B cell (primary cell): ENCODE data around the gene SLC19A1. TPM values are rescaled to one million over a fixed set of nuclear protein-coding genes. Genes with fewer than 3 reads are reported as not detected.

Experiments used
- ATAC-seq: fragments of 200-7000 bp; cut with Tn5 transposase; one replicate; pipeline ENCODE4 v1.10.0; 2021; ENCODE audit warnings: low read depth, mild to moderate bottlenecking, moderate number of reproducible peaks, moderate library complexity
- CTCF ChIA-PET: fragments of 350-600 bp; sonication (Branson Sonifier 250); formaldehyde crosslinking; loops from one replicate; lab custom pipeline; 2021; ENCODE audit warnings: antibody characterized with exemption, inconsistent platforms; lab: Charles Lee
- POLR2A ChIA-PET: fragments of 350-600 bp; sonication (Branson Sonifier 250); formaldehyde crosslinking; loops from one replicate; lab custom pipeline; 2021; ENCODE audit warnings: antibody characterized with exemption; lab: Charles Lee
- DNase-seq: peaks from one replicate; pipeline ENCODE4 v3.0.0; 2013
- H2AFZ ChIP-seq: 2 replicates; pipeline ENCODE4 v1.6.1; 2012; ENCODE audit warnings: mild to moderate bottlenecking, low read depth, low read length; ENCODE audit not compliant: insufficient read depth, poor library complexity, severe bottlenecking
- H3K27ac ChIP-seq, 2 donors: 1 replicate in 1 of 2; 2 replicates in 1 of 2; pipeline ENCODE4 v1.5.1; 2012 to 2013; ENCODE audit warnings: low read length in 2 of 2, mild to moderate bottlenecking in 2 of 2, moderate library complexity in 1 of 2
- H3K27me3 ChIP-seq, 4 experiments: fragments of 200-600 bp in 1 of 4; sonication (generic) in 1 of 4; replicated peaks in 1 of 4; 1 replicate in 2 of 4; 2 replicates in 2 of 4; pipeline versions ENCODE4 v1.6.1 to v1.7.0; 2013 to 2016; ENCODE audit warnings: low read length in 3 of 4, mild to moderate bottlenecking in 2 of 4, mixed read lengths in 1 of 4, moderate library complexity in 1 of 4; ENCODE audit not compliant: insufficient read depth in 4 of 4, control insufficient read depth in 3 of 4; ENCODE audit errors: control extremely low read depth in 1 of 4
- H3K36me3 ChIP-seq, 2 experiments: replicated peaks in 1 of 2; 1 replicate in 1 of 2; 2 replicates in 1 of 2; pipeline versions ENCODE4 v1.6.1 to v1.7.1; 2013; ENCODE audit warnings: low read length in 1 of 2; ENCODE audit not compliant: insufficient read depth in 2 of 2, control insufficient read depth in 1 of 2; ENCODE audit errors: control extremely low read depth in 1 of 2, extremely low read depth in 1 of 2
- H3K4me1 ChIP-seq, 2 donors: fragments of 200-600 bp in 1 of 2; sonication (generic) in 1 of 2; 1 replicate in 1 of 2; 2 replicates in 1 of 2; pipeline versions ENCODE4 v1.5.1 to v1.6.1; 2013 to 2017; ENCODE audit warnings: low read length in 2 of 2; ENCODE audit not compliant: control insufficient read depth in 2 of 2, insufficient read depth in 2 of 2
- H3K4me2 ChIP-seq: replicated peaks from 2 replicates; pipeline ENCODE3; 2012; ENCODE audit warnings: mild to moderate bottlenecking, low read depth, low read length; ENCODE audit not compliant: poor library complexity, severe bottlenecking
- H3K4me3 ChIP-seq, 5 experiments: fragments of 200-600 bp in 1 of 5; sonication (generic) in 1 of 5; 1 replicate in 3 of 5; 2 replicates in 2 of 5; pipeline versions ENCODE4 v1.5.1 to v1.7.0; 2011 to 2016; ENCODE audit warnings: low read length in 4 of 5, mild to moderate bottlenecking in 4 of 5, low read depth in 2 of 5, control low read depth in 1 of 5, moderate library complexity in 1 of 5; ENCODE audit not compliant: insufficient read depth in 1 of 5; ENCODE audit errors: control extremely low read depth in 1 of 5, extremely low read depth in 1 of 5
- H3K79me2 ChIP-seq: fragments of 200-600 bp; sonication (generic); one replicate; pipeline ENCODE4 v1.6.0; 2016; ENCODE audit warnings: low read length; ENCODE audit not compliant: control insufficient read depth, insufficient read depth
- H3K9ac ChIP-seq: fragments of 200-600 bp; sonication (generic); 2 replicates; pipeline ENCODE4 v1.6.1; 2017; ENCODE audit warnings: mild to moderate bottlenecking, low read length, moderate library complexity
- H3K9me3 ChIP-seq, 3 donors: one replicate each; pipeline versions ENCODE4 v1.6.1 to v1.7.1; 2013; ENCODE audit warnings: low read length in 2 of 3; ENCODE audit not compliant: control insufficient read depth in 2 of 3, insufficient read depth in 1 of 3; ENCODE audit errors: control extremely low read depth in 1 of 3
- H4K20me1 ChIP-seq: 2 replicates; pipeline ENCODE4 v1.6.0; 2012; ENCODE audit warnings: mild to moderate bottlenecking, low read length; ENCODE audit not compliant: insufficient read depth, control insufficient read depth, poor library complexity, severe bottlenecking
- H3K27ac Mint-ChIP-seq: one replicate; pipeline ENCODE4 v1.8.0; 2021; ENCODE audit warnings: mixed read lengths
- H3K27me3 Mint-ChIP-seq: one replicate; pipeline ENCODE4 v1.8.0; 2021; ENCODE audit warnings: mixed read lengths
- H3K4me1 Mint-ChIP-seq: one replicate; pipeline ENCODE4 v1.8.0; 2021; ENCODE audit warnings: mixed read lengths
- H3K4me3 Mint-ChIP-seq: one replicate; pipeline ENCODE4 v1.8.0; 2021; ENCODE audit warnings: mixed read lengths
- H3K9me3 Mint-ChIP-seq: one replicate; pipeline ENCODE4 v1.8.0; 2022; ENCODE audit warnings: mixed read lengths; ENCODE audit not compliant: insufficient read depth
- EZH2 ChIP-seq: IDR thresholded peaks from 2 replicates; pipeline ENCODE4 v1.6.1; 2012; ENCODE audit warnings: borderline replicate concordance, low read depth, mild to moderate bottlenecking, moderate library complexity, low read length; ENCODE audit not compliant: insufficient read depth, poor library complexity, severe bottlenecking
- WGBS: methylation state at CpG from one replicate; pipeline ENCODE4 v1.1.5; 2013; ENCODE audit warnings: missing lambda C conversion rate; ENCODE audit not compliant: insufficient coverage; 5-methylcytosine and 5-hydroxymethylcytosine counted together
- intact Hi-C: fragments of 100-400 bp; cut with micrococcal nuclease; formaldehyde crosslinking; loops from one replicate; pipeline ENCODE4 v1.10.0; 2022
- polyA plus RNA-seq: library from polyadenylated mRNA; depleted of rRNA; stranded (reverse); fragments of >200 nt; gene quantifications from 2 replicates; pipeline ENCODE4 v1.2.3, GENCODE V29; 2012
- total RNA-seq, 2 donors: library from RNA; stranded (reverse); fragments of 120-200 nt in 1 of 2; gene quantifications; 1 replicate in 1 of 2; 2 replicates in 1 of 2; pipeline versions ENCODE4 v1.2.3 to v1.2.4, GENCODE V29; 2013 to 2022
- TF ChIP-seq, protein P1 (sequence below): fragments of 200-600 bp; IDR thresholded peaks from one replicate; pipeline ENCODE4 v1.8.0; 2022; ENCODE audit warnings: antibody characterized with exemption, mild to moderate bottlenecking

SLC19A1 gene
- total and polyA plus RNA-seq, 2 donors (not counting 1 experiment from before 2014, with no cell fraction given), result 8.7 to 10.1 TPM

DNA sequence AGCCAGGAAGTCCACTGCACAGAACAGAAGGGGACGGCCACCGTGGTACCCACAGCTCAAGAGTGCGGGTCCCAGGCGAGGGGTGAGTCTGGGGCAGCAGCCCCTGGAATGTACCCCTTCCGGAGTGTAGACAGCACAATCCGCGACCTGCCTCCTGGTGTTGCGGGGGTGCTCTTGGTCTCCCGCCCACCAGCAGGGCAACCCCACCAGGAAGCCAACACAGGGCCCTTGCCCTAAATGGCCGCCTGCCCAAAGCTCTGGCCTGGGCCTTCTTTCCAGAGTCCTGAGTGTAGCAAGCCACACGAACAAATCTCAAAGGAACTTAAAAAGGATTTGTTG, 1.1 kb upstream of the SLC19A1 start:
- TF ChIP-seq, protein P1, sequence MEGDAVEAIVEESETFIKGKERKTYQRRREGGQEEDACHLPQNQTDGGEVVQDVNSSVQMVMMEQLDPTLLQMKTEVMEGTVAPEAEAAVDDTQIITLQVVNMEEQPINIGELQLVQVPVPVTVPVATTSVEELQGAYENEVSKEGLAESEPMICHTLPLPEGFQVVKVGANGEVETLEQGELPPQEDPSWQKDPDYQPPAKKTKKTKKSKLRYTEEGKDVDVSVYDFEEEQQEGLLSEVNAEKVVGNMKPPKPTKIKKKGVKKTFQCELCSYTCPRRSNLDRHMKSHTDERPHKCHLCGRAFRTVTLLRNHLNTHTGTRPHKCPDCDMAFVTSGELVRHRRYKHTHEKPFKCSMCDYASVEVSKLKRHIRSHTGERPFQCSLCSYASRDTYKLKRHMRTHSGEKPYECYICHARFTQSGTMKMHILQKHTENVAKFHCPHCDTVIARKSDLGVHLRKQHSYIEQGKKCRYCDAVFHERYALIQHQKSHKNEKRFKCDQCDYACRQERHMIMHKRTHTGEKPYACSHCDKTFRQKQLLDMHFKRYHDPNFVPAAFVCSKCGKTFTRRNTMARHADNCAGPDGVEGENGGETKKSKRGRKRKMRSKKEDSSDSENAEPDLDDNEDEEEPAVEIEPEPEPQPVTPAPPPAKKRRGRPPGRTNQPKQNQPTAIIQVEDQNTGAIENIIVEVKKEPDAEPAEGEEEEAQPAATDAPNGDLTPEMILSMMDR, result no peak
- TF ChIP-seq EZH2, result no peak
- H3K4me3 Mint-ChIP-seq, result peak overlapping the region; percentile 73
- peaks cover 16 to 22% of the 10 kb centered on the region in 2 donors for H3K4me1 ChIP-seq
- DNase-seq (no peak), ATAC-seq (no peak)
- no peaks in the 10 kb centered on the region for H3K9me3 ChIP-seq
- no peak overlapping the region for H3K4me3 ChIP-seq
- H3K9ac ChIP-seq, result no peak overlapping the region
- intact Hi-C loops, result loop anchor here (2.0 to 5.0 kb wide), 3 partner anchors 65 to 471 kb away; partner anchors contain the start of genes ADARB1 and POFUT2
- H3K4me2 ChIP-seq, result peak overlapping the region; percentile 89
- no peaks in the 10 kb centered on the region for H3K36me3 ChIP-seq
- WGBS, result 79% methylated on average over 11 of the region's 11 CpGs
- H3K27me3 Mint-ChIP-seq, result no peaks in the 10 kb centered on the region
- H3K79me2 ChIP-seq, result no peaks in the 10 kb centered on the region
- peak overlapping the region; percentile 78 for H2AFZ ChIP-seq
- H3K9me3 Mint-ChIP-seq, result no peaks in the 10 kb centered on the region
- ChIA-PET POLR2A (interaction anchor here (0.6 kb wide), 1 partner anchor 8 kb away, joined by 5 read pairs; no protein-coding TSS in a partner anchor), CTCF (no interaction called here)
- H3K4me1 Mint-ChIP-seq, result peaks cover 12% of the 10 kb centered on the region
- no peak overlapping the region for H3K27ac ChIP-seq
- no peak overlapping the region for H3K27ac Mint-ChIP-seq
- no peaks in the 10 kb centered on the region for H3K27me3 ChIP-seq
- no peaks in the 10 kb centered on the region for H4K20me1 ChIP-seq

DNA sequence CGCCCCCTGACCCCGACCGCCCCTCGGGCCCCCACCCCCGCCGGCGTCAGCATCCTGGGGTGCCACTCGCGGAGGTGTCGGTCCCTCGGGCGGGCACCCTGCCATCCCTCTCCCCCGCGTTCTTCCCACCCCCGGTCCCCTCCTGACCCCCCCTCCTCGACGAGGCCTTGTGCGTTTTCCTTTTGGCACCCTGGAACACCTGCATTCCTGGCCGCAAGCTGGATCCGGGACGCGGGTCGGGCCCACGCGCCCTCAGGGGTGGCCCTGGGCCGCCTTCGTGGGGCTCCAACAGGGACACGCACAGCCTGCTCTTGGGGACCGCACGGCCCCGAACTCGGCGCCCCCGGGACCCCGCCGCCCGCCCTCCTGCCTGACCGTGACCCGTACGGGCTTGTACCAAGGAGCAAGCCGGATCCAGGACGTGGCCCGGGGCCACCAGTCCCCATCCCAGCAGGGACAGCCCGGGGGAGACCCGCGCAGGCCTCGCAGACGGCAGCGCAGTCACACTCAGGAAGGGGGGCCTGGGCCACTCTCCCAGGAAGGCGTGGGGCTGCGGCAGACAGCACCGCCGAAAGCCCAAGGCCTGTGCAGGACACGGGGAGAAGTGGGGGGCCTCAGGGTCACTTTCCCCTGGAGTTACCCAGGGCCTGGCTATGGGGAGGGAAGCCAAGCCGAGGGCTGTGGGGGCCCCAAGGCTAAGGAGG, 579 bp upstream of the SLC19A1 start:
- no peak overlapping the region for H3K27ac ChIP-seq
- POLR2A ChIA-PET, result interaction anchor here (0.6 kb wide), 1 partner anchor 8 kb away, joined by 5 read pairs; no protein-coding TSS in a partner anchor

More for the DNA sequence above, 579 bp upstream of the SLC19A1 start:
- H3K4me2 ChIP-seq, result peak overlapping the region; percentile 89
- H3K4me1 Mint-ChIP-seq, result peaks cover 12% of the 10 kb centered on the region
- no peaks in the 10 kb centered on the region for H3K27me3 Mint-ChIP-seq
- WGBS, result 12% methylated on average over 50 of the region's 55 CpGs
- H3K9me3 ChIP-seq, result no peaks in the 10 kb centered on the region
- H4K20me1 ChIP-seq, result no peaks in the 10 kb centered on the region
- peak overlapping the region in 4 of 5 experiments; percentile 28 to 68 (median 55) for H3K4me3 ChIP-seq
- H3K4me3 Mint-ChIP-seq, result peak overlapping the region; percentile 57
- no peak for ATAC-seq
- peak overlapping the region; percentile 64 for H3K9ac ChIP-seq
- no peaks in the 10 kb centered on the region for H3K79me2 ChIP-seq
- no peaks in the 10 kb centered on the region for H3K27me3 ChIP-seq
- CTCF ChIA-PET, result no interaction called here
- TF ChIP-seq EZH2, result no peak
- TF ChIP-seq, protein P1, result no peak
- peak overlapping the region; percentile 78 for H2AFZ ChIP-seq
- no peak for DNase-seq
- H3K27ac Mint-ChIP-seq, result no peak overlapping the region
- H3K36me3 ChIP-seq, result no peaks in the 10 kb centered on the region
- H3K4me1 ChIP-seq, result peaks cover 16 to 22% of the 10 kb centered on the region in 2 donors
- H3K9me3 Mint-ChIP-seq, result no peaks in the 10 kb centered on the region
- intact Hi-C loops, result loop anchor here (1.0 to 5.0 kb wide), 5 partner anchors 12 to 471 kb away; partner anchors contain the start of genes ADARB1 and POFUT2
